ENCODE measurements around the gene STC2. TPM values are rescaled to one million over a fixed set of nuclear protein-coding genes. Genes with fewer than 3 reads are reported as not detected.

The STC2 gene
- total and polyA plus RNA-seq, 2 of the 8 experiments (the other 6 are each of a cell fraction or from before 2014, with no cell fraction given), result 26.4 to 53.1 TPM

- no peak overlapping the region for H2AK5ac ChIP-seq (ENCODE audit: low read depth, low read length)
- 86% methylated on average over 5 of the region's 5 CpGs; no CpG with 5 or more reads in 1 of the 2 experiments for WGBS, 2 experiments (ENCODE audit: extremely low coverage in 1 of 2, insufficient coverage in 1 of 2, insufficient read length in 1 of 2, insufficient replicate concordance in 2 of 2, low coverage in 1 of 2, low lambda C conversion rate in 2 of 2, missing lambda C conversion rate in 1 of 2)
- no peak overlapping the region for H4K5ac ChIP-seq (ENCODE audit: insufficient read length, low read depth, low read length)
- H3K27me3 ChIP-seq (replicated peaks in 1 of 4; ENCODE audit: control insufficient read depth in 3 of 4, extremely low read depth in 1 of 4, insufficient read depth in 3 of 4, low read length in 3 of 4), result no peaks in the 10 kb centered on the region
- H3K9me3 ChIP-seq (ENCODE audit: insufficient read depth in 2 of 2, low read depth in 1 of 2, low read length in 1 of 2), result no peaks in the 10 kb centered on the region
- no peak overlapping the region for H2BK5ac ChIP-seq (ENCODE audit: low read depth, low read length)
- H2BK12ac ChIP-seq (ENCODE audit: low read depth, low read length), result no peak overlapping the region
- H2BK120ac ChIP-seq (replicated peaks; ENCODE audit: low read depth, low read length), result no peak overlapping the region
- H2AFZ ChIP-seq (ENCODE audit: low read length), result no peak overlapping the region
- H3K18ac ChIP-seq (ENCODE audit: extremely low read depth, low read length), result no peak overlapping the region
- no peak overlapping the region for H3K9ac ChIP-seq (replicated peaks in 1 of 4; ENCODE audit: extremely low read depth in 1 of 4, low read depth in 3 of 4, low read length in 3 of 4)
- FAIRE-seq (no peak), DNase-seq (ENCODE audit: low read depth in 1 of 2, low spot score in 2 of 2) (no peak)
- peaks cover 34 to 90% (median 65%) of the 10 kb centered on the region in 4 experiments for H3K36me3 ChIP-seq (ENCODE audit: control insufficient read depth in 2 of 4, insufficient read depth in 4 of 4, low read length in 3 of 4)
- no peak overlapping the region for H3K4me3 ChIP-seq (ENCODE audit: extremely low read depth in 1 of 4, insufficient read depth in 2 of 4, low read depth in 3 of 4, low read length in 4 of 4)
- H3K79me2 ChIP-seq (ENCODE audit: control insufficient read depth in 1 of 2, insufficient read depth in 2 of 2, low read length in 2 of 2), result peaks cover 0 to 16% of the 10 kb centered on the region in 2 experiments; a peak in 2 of 4 replicates
- H2BK15ac ChIP-seq (ENCODE audit: low read length), result no peak overlapping the region
- H3K4me2 ChIP-seq (ENCODE audit: insufficient read depth in 1 of 2, low read depth in 2 of 2, low read length in 2 of 2), result no peak overlapping the region
- no peak overlapping the region for H2BK20ac ChIP-seq (ENCODE audit: low read length)
- peaks cover 2% of the 10 kb centered on the region for H3K79me1 ChIP-seq (ENCODE audit: low read depth, low read length)
- H3K4ac ChIP-seq (replicated peaks; ENCODE audit: insufficient read length, low read depth, low read length), result no peak overlapping the region
- POLR2A ChIA-PET (ENCODE audit: partially characterized antibody), result interaction anchor here (0.7 to 14.8 kb wide), 4 partner anchors 8 to 77 kb away, joined by 3 to 536 read pairs (median 248); partner anchors contain the start of gene STC2
- CTCF ChIA-PET (ENCODE audit: partially characterized antibody), result interaction anchor here (0.5 to 14.3 kb wide), 11 partner anchors 8 to 251 kb away, joined by 3 to 126 read pairs (median 5); no protein-coding TSS in a partner anchor
- H3K14ac ChIP-seq (ENCODE audit: insufficient read length), result no peak overlapping the region
- H4K91ac ChIP-seq (replicated peaks; ENCODE audit: insufficient read length, low read length), result no peak overlapping the region
- peaks cover 14 to 16% of the 10 kb centered on the region in 2 experiments for H4K20me1 ChIP-seq (replicated peaks in 1 of 2; ENCODE audit: control insufficient read depth in 1 of 2, insufficient read depth in 2 of 2, low read length in 2 of 2)
- 0 out of 2 replicates have a peak overlapping the region, but pooled peaks have one; percentile 63 for H4K8ac ChIP-seq (ENCODE audit: extremely low read depth, insufficient read depth, low read length)
- TF ChIP-seq TAF7 (optimal IDR thresholded peaks at IDR 0.05; ENCODE audit: borderline replicate concordance, low read depth, low read length) (no peak), PHF8 (conservative IDR thresholded peaks at IDR 0.05; ENCODE audit: low read depth, low read length) (no peak), SIRT6 (IDR thresholded peaks at IDR 0.05; ENCODE audit: low read length) (no peak), CEBPB (IDR thresholded peaks at IDR 0.05; ENCODE audit: low read depth, low read length) (no peak), JUND (IDR thresholded peaks at IDR 0.05; ENCODE audit: low read length) (no peak), TCF12 (IDR thresholded peaks at IDR 0.05; ENCODE audit: low read depth, low read length) (no peak)
- H3K27ac ChIP-seq (ENCODE audit: low read depth, low read length), result no peak overlapping the region
- no peak overlapping the region for H3K23ac ChIP-seq (ENCODE audit: insufficient read length)
- H3K4me1 ChIP-seq (replicated peaks in 1 of 4; ENCODE audit: control insufficient read depth in 3 of 4, insufficient read depth in 4 of 4, low read length in 3 of 4), result peaks cover 0 to 6% (median 3%) of the 10 kb centered on the region in 4 experiments
- no peak overlapping the region for H3K56ac ChIP-seq (replicated peaks; ENCODE audit: insufficient read length, low read depth, low read length)
- no peaks in the 10 kb centered on the region for H3K23me2 ChIP-seq (ENCODE audit: low read depth, low read length)
Measured at GRCh38 chr5:173319646-173320045, 8.6 kb downstream of the STC2 start.
